BJ (cell line): ENCODE data around the gene SEC11C. TPM values are rescaled to one million over a fixed set of nuclear protein-coding genes. Genes with fewer than 3 reads are reported as not detected.
A peak's percentile ranks its signal among the peaks of the same experiment; 100 is the strongest.
"Not testable (repeated sequence)": the region's sequence is repeated elsewhere in the genome, so short reads cannot be mapped to it uniquely, and the experiment has no call there.

Experiments used
- CTCF ChIA-PET: fragments of 350-600 bp; formaldehyde crosslinking; extraction: SDS; loops from one replicate; lab custom pipeline; 2021; ENCODE audit warnings: antibody characterized with exemption, inconsistent platforms; lab: Yijun Ruan, JAX
- POLR2A ChIA-PET: fragments of 300-600 bp; sonication (Branson Sonifier 250); formaldehyde crosslinking; extraction: SDS; loops from one replicate; lab custom pipeline; 2021; ENCODE audit warnings: antibody characterized with exemption; lab: Charles Lee
- DNase-seq: peaks from one replicate; pipeline ENCODE4 v3.0.0-alpha.2; 2011; ENCODE audit warnings: low read depth
- H3K27me3 ChIP-seq: 2 replicates; pipeline ENCODE4 v1.6.0; 2011; ENCODE audit warnings: low read length; ENCODE audit not compliant: control insufficient read depth, insufficient read depth
- H3K36me3 ChIP-seq: 2 replicates; pipeline ENCODE4 v1.5.1; 2011; ENCODE audit warnings: low read length; ENCODE audit not compliant: control insufficient read depth, insufficient read depth
- H3K4me3 ChIP-seq: 2 replicates; pipeline ENCODE4 v1.5.1; 2011; ENCODE audit warnings: low read depth, mild to moderate bottlenecking, control low read depth, low read length
- CTCF ChIP-seq: IDR thresholded peaks from 2 replicates; pipeline ENCODE4 v1.5.1; 2011; ENCODE audit warnings: low read depth, mild to moderate bottlenecking, control low read depth, inconsistent platforms, low read length, moderate library complexity; ENCODE audit not compliant: insufficient read depth
- polyA plus RNA-seq: library from polyadenylated mRNA; depleted of rRNA; stranded (reverse); fragments of >200 nt; gene quantifications from 2 replicates; pipeline ENCODE4 v1.2.3, GENCODE V29; 2011

The SEC11C gene
- polyA plus RNA-seq, 1 experiment: 18.2 TPM

- no peak for DNase-seq
- no peak for TF ChIP-seq CTCF
- peak overlapping the region; percentile 86 for H3K4me3 ChIP-seq
- H3K27me3 ChIP-seq: peaks cover 3% of the 10 kb centered on the region; the same call in 1 of the 2 replicates
- H3K36me3 ChIP-seq: no peaks in the 10 kb centered on the region
- POLR2A ChIA-PET: no interaction called here
- CTCF ChIA-PET: no interaction called here
These were observed 710 bp downstream of the SEC11C start for GRCh38 chr18:59140302-59140885.

- no peaks in the 10 kb centered on the region for H3K27me3 ChIP-seq
- no peaks in the 10 kb centered on the region for H3K36me3 ChIP-seq
- TF ChIP-seq CTCF: no peak
- DNase-seq: no peak
- CTCF ChIA-PET: no interaction called here
- POLR2A ChIA-PET: no interaction called here
- no peak overlapping the region for H3K4me3 ChIP-seq
These were observed 1.8 kb downstream of the SEC11C start for GRCh38 chr18:59141294-59142068.

GRCh38 chr18:59142274-59142673 lies 2.6 kb downstream of the SEC11C start:
- POLR2A ChIA-PET: no interaction called here

GRCh38 chr18:59142800-59143416 lies 3.2 kb downstream of the SEC11C start:
- H3K27me3 ChIP-seq, H3K4me3 ChIP-seq, CTCF ChIA-PET, H3K36me3 ChIP-seq, POLR2A ChIA-PET, DNase-seq: not testable (repeated sequence)

More at GRCh38 chr18:59142274-59142673, 2.6 kb downstream of the SEC11C start:
- Histone ChIP-seq H3K4me3 (no peak overlapping the region), H3K36me3 (no peaks in the 10 kb centered on the region), H3K27me3 (no peaks in the 10 kb centered on the region)
- CTCF ChIA-PET: no interaction called here
- DNase-seq: no peak
- TF ChIP-seq CTCF: no peak

GRCh38 chr18:59143441-59143840 lies 3.8 kb downstream of the SEC11C start:
- Histone ChIP-seq H3K36me3 (no peaks in the 10 kb centered on the region), H3K4me3 (no peak overlapping the region), H3K27me3 (no peaks in the 10 kb centered on the region)
- no peak for TF ChIP-seq CTCF
- POLR2A ChIA-PET: no interaction called here
- CTCF ChIA-PET: interaction anchor here (0.7 kb wide), 1 partner anchor 73 kb away, joined by 3 read pairs; no protein-coding TSS in a partner anchor
- no peak for DNase-seq
